Measurements from ENCODE around the gene SLC18A2.
A peak's percentile ranks its signal among the peaks of the same experiment; 100 is the strongest.

SLC18A2 gene

GRCh38 chr10:117212176-117212575, 28.7 kb upstream of the SLC18A2 start:
- Histone ChIP-seq H3K27ac (no peak overlapping the region), H3K9me3 (peaks cover 0 to 5% (median 0%) of the 10 kb centered on the region in 3 donors), H3K36me3 (no peaks in the 10 kb centered on the region), H3K27me3 (peaks cover 0 to 48% of the 10 kb centered on the region in 2 donors), H3K4me1 (peaks cover 0 to 11% (median 9%) of the 10 kb centered on the region in 4 donors), H3K4me3 (no peak overlapping the region)
- no peak for DNase-seq
- no peak for TF ChIP-seq CTCF (IDR thresholded peaks at IDR 0.05)
- intact Hi-C loops (cut with DNase I; ENCODE audit: low total_unique reads): loop anchor here (10.0 kb wide), 3 partner anchors 113 to 1033 kb away; no protein-coding TSS in a partner anchor

GRCh38 chr10:117214401-117214800, 26.5 kb upstream of the SLC18A2 start:
- Histone ChIP-seq H3K9me3 (peaks cover 0 to 5% (median 0%) of the 10 kb centered on the region in 3 donors), H3K36me3 (no peaks in the 10 kb centered on the region), H3K4me1 (peaks cover 0 to 15% (median 11%) of the 10 kb centered on the region in 4 donors), H3K27me3 (peaks cover 0 to 50% of the 10 kb centered on the region in 2 donors), H3K27ac (no peak overlapping the region), H3K4me3 (no peak overlapping the region)
- intact Hi-C loops (cut with DNase I; ENCODE audit: low total_unique reads): loop anchor here (10.0 kb wide), 3 partner anchors 110 to 1030 kb away; no protein-coding TSS in a partner anchor
- no peak for DNase-seq
- no peak for TF ChIP-seq CTCF (IDR thresholded peaks at IDR 0.05)

GRCh38 chr10:117215079-117215478, 25.8 kb upstream of the SLC18A2 start:
- no peak for TF ChIP-seq CTCF (IDR thresholded peaks at IDR 0.05)
- Histone ChIP-seq H3K36me3 (no peaks in the 10 kb centered on the region), H3K27me3 (peaks cover 0 to 46% of the 10 kb centered on the region in 2 donors), H3K4me3 (no peak overlapping the region), H3K9me3 (peaks cover 0 to 5% (median 0%) of the 10 kb centered on the region in 3 donors), H3K4me1 (peaks cover 0 to 15% (median 11%) of the 10 kb centered on the region in 4 donors), H3K27ac (no peak overlapping the region)
- no peak for DNase-seq
- intact Hi-C loops (cut with DNase I; ENCODE audit: low total_unique reads): loop anchor here (10.0 kb wide), 3 partner anchors 110 to 1030 kb away; no protein-coding TSS in a partner anchor

- Histone ChIP-seq H3K36me3 (no peaks in the 10 kb centered on the region), H3K9me3 (peaks cover 0 to 5% (median 0%) of the 10 kb centered on the region in 3 donors), H3K4me3 (no peak overlapping the region), H3K27ac (no peak overlapping the region), H3K27me3 (peaks cover 0 to 47% of the 10 kb centered on the region in 2 donors), H3K4me1 (peaks cover 0 to 15% (median 11%) of the 10 kb centered on the region in 4 donors)
- intact Hi-C loops (cut with DNase I; ENCODE audit: low total_unique reads): loop anchor here (10.0 kb wide), 3 partner anchors 109 to 1029 kb away; no protein-coding TSS in a partner anchor
- no peak for TF ChIP-seq CTCF (IDR thresholded peaks at IDR 0.05)
- no peak for DNase-seq
Measured at GRCh38 chr10:117216028-117216427, 24.9 kb upstream of the SLC18A2 start.

GRCh38 chr10:117216611-117217195, 24.2 kb upstream of the SLC18A2 start:
- intact Hi-C loops (cut with DNase I; ENCODE audit: low total_unique reads): loop anchor here (10.0 kb wide), 3 partner anchors 108 to 1028 kb away; no protein-coding TSS in a partner anchor
- peak; percentile 98 to 100 for TF ChIP-seq CTCF (IDR thresholded peaks at IDR 0.05)
- H3K4me3 ChIP-seq: peak overlapping the region; percentile 35 to 37
- peak in 1 of 2 donors; percentile 27 for DNase-seq
- no peaks in the 10 kb centered on the region for H3K36me3 ChIP-seq
- no peaks in the 10 kb centered on the region for H3K9me3 ChIP-seq
- H3K4me1 ChIP-seq: peaks cover 0 to 15% (median 11%) of the 10 kb centered on the region in 4 donors
- H3K27ac ChIP-seq: no peak overlapping the region
- peaks cover 0 to 53% of the 10 kb centered on the region in 2 donors for H3K27me3 ChIP-seq

Data from tibial artery (tissue), 4 donors.